Neural progenitor cell (in vitro differentiated cells): ENCODE measurements around the gene HNRNPLL.

Experiments used
- EZH2 ChIP-seq: fragments of 200-600 bp; sonication (generic); IDR thresholded peaks from 2 replicates; pipeline ENCODE4 v1.6.1; 2017; ENCODE audit warnings: antibody characterized with exemption, mild to moderate bottlenecking, moderate library complexity
- TF ChIP-seq, protein P1 (sequence below): fragments of 200-600 bp; sonication (generic); IDR thresholded peaks from 2 replicates; pipeline ENCODE4 v1.5.1; 2017; ENCODE audit warnings: antibody characterized with exemption, mild to moderate bottlenecking

DNA sequence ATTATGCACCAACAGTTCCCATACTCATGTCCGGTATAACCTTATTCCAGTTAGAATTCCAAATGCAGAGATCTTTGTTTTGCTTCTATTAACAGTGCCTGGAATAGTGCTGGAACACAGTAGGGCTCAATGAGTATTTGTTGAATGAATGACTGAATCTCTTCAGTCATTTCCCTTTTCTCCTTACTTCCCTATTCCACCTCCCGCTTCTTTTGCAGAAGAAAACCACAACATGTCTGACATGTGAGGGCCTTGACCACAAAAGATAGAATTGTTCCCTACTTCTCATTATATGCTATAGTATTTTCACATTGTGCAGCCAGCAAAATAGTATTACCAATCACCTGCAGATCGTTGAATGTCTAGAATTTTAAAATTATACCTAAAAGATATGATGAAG lies 19.5 kb upstream of the HNRNPLL start:
- TF ChIP-seq, protein P1, sequence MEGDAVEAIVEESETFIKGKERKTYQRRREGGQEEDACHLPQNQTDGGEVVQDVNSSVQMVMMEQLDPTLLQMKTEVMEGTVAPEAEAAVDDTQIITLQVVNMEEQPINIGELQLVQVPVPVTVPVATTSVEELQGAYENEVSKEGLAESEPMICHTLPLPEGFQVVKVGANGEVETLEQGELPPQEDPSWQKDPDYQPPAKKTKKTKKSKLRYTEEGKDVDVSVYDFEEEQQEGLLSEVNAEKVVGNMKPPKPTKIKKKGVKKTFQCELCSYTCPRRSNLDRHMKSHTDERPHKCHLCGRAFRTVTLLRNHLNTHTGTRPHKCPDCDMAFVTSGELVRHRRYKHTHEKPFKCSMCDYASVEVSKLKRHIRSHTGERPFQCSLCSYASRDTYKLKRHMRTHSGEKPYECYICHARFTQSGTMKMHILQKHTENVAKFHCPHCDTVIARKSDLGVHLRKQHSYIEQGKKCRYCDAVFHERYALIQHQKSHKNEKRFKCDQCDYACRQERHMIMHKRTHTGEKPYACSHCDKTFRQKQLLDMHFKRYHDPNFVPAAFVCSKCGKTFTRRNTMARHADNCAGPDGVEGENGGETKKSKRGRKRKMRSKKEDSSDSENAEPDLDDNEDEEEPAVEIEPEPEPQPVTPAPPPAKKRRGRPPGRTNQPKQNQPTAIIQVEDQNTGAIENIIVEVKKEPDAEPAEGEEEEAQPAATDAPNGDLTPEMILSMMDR: no peak
- TF ChIP-seq EZH2: no peak
